CD14-positive monocyte (primary cell): ENCODE measurements around the gene CCDC12. TPM values are rescaled to one million over a fixed set of nuclear protein-coding genes. Genes with fewer than 3 reads are reported as not detected.

Experiments
- DNase-seq, 3 donors: peaks; one replicate each; pipeline ENCODE4 v3.0.0-alpha.2; 2011 to 2022
- H2AFZ ChIP-seq: 2 replicates; pipeline ENCODE4 v1.6.0; 2012; ENCODE audit warnings: mild to moderate bottlenecking, low read depth, low read length, inconsistent platforms; ENCODE audit not compliant: insufficient read depth, poor library complexity, severe bottlenecking
- H3K27ac ChIP-seq, 2 donors: 1 replicate in 1 of 2; 2 replicates in 1 of 2; pipeline ENCODE4 v1.5.1; 2012 to 2013; ENCODE audit warnings: low read length in 2 of 2, control low read depth in 1 of 2, inconsistent platforms in 1 of 2, low read depth in 1 of 2, mild to moderate bottlenecking in 1 of 2
- H3K27me3 ChIP-seq, 2 donors: one replicate each; pipeline versions ENCODE4 v1.6.0 to v1.6.1; 2011 to 2013; ENCODE audit warnings: low read length in 2 of 2; ENCODE audit not compliant: control insufficient read depth in 2 of 2, insufficient read depth in 2 of 2
- H3K36me3 ChIP-seq, 2 donors: replicated peaks in 1 of 2; 1 replicate in 1 of 2; 2 replicates in 1 of 2; pipeline versions ENCODE4 v1.5.1 to v1.6.1; 2012 to 2013; ENCODE audit warnings: low read length in 2 of 2, control low read depth in 1 of 2, inconsistent platforms in 1 of 2, mild to moderate bottlenecking in 1 of 2; ENCODE audit not compliant: insufficient read depth in 2 of 2, control insufficient read depth in 1 of 2
- H3K4me1 ChIP-seq, 2 donors: 1 replicate in 1 of 2; 2 replicates in 1 of 2; pipeline versions ENCODE4 v1.5.1 to v1.6.1; 2012 to 2013; ENCODE audit warnings: low read length in 2 of 2, control low read depth in 1 of 2, inconsistent platforms in 1 of 2, mild to moderate bottlenecking in 1 of 2, moderate library complexity in 1 of 2; ENCODE audit not compliant: insufficient read depth in 2 of 2, control insufficient read depth in 1 of 2
- H3K4me2 ChIP-seq: replicated peaks from 2 replicates; pipeline ENCODE3; 2012; ENCODE audit warnings: low read length, moderate library complexity, mild to moderate bottlenecking; ENCODE audit not compliant: poor library complexity, severe bottlenecking; ENCODE audit errors: extremely low read depth
- H3K4me3 ChIP-seq, 3 experiments: fragments of 200-600 bp in 1 of 3; sonication (generic) in 1 of 3; replicated peaks in 1 of 3; 1 replicate in 2 of 3; 2 replicates in 1 of 3; pipeline ENCODE4 v1.5.1; 2011 to 2013; ENCODE audit warnings: low read length in 3 of 3, mild to moderate bottlenecking in 3 of 3, control low read depth in 2 of 3, low read depth in 2 of 3, inconsistent platforms in 1 of 3, moderate library complexity in 1 of 3
- H3K79me2 ChIP-seq: 2 replicates; pipeline ENCODE4 v1.6.0; 2012; ENCODE audit warnings: mild to moderate bottlenecking, control low read depth, inconsistent platforms, low read length, moderate library complexity; ENCODE audit not compliant: insufficient read depth
- H3K9ac ChIP-seq: 2 replicates; pipeline ENCODE4 v1.6.0; 2017; ENCODE audit warnings: low read length, mild to moderate bottlenecking; ENCODE audit not compliant: insufficient read depth, poor library complexity, severe bottlenecking
- H3K9me3 ChIP-seq, 2 donors: replicated peaks in 1 of 2; 1 replicate in 1 of 2; 2 replicates in 1 of 2; pipeline versions ENCODE4 v1.5.1 to v1.6.1; 2012 to 2013; ENCODE audit warnings: low read length in 2 of 2, control low read depth in 1 of 2; ENCODE audit not compliant: control insufficient read depth in 1 of 2, insufficient read depth in 1 of 2
- H4K20me1 ChIP-seq: 2 replicates; pipeline ENCODE4 v1.6.0; 2012; ENCODE audit warnings: mild to moderate bottlenecking, low read length, control low read depth, moderate library complexity; ENCODE audit not compliant: insufficient read depth
- H3K27ac Mint-ChIP-seq, 7 donors: one replicate each; pipeline ENCODE4 v1.8.0; 2020; ENCODE audit warnings: mild to moderate bottlenecking in 7 of 7, mixed read lengths in 7 of 7, moderate library complexity in 6 of 7, inconsistent platforms in 2 of 7
- H3K27me3 Mint-ChIP-seq, 3 donors: one replicate each; pipeline ENCODE4 v1.8.0; 2021 to 2022; ENCODE audit warnings: low read depth in 3 of 3, mild to moderate bottlenecking in 3 of 3, mixed read lengths in 3 of 3, moderate library complexity in 3 of 3, inconsistent platforms in 1 of 3
- H3K36me3 Mint-ChIP-seq, 2 donors: one replicate each; pipeline ENCODE4 v1.8.0; 2020; ENCODE audit warnings: mixed read lengths in 2 of 2, inconsistent platforms in 1 of 2, mild to moderate bottlenecking in 1 of 2
- H3K4me1 Mint-ChIP-seq: one replicate; pipeline ENCODE4 v1.8.0; 2020; ENCODE audit warnings: mild to moderate bottlenecking, mixed read lengths
- H3K4me3 Mint-ChIP-seq, 2 donors: one replicate each; pipeline ENCODE4 v1.8.0; 2020; ENCODE audit warnings: mild to moderate bottlenecking in 2 of 2, mixed read lengths in 2 of 2, moderate library complexity in 1 of 2
- H3K9me3 Mint-ChIP-seq, 7 donors: one replicate each; pipeline ENCODE4 v1.8.0; 2020 to 2022; ENCODE audit warnings: mixed read lengths in 7 of 7, mild to moderate bottlenecking in 6 of 7, moderate library complexity in 6 of 7, inconsistent platforms in 2 of 7
- WGBS: methylation state at CpG from one replicate; pipeline ENCODE4 v1.1.5; 2013; ENCODE audit warnings: missing lambda C conversion rate; ENCODE audit not compliant: insufficient coverage; 5-methylcytosine and 5-hydroxymethylcytosine counted together
- intact Hi-C, 2 donors: fragments of 100-400 bp; cut with micrococcal nuclease; formaldehyde crosslinking; loops; one replicate each; pipeline versions ENCODE4 v1.15.0 to v1.15.1; 2023
- polyA plus RNA-seq, 3 donors: library from polyadenylated mRNA; depleted of rRNA in 1 of 3; unstranded in 2 of 3; stranded (reverse) in 1 of 3; fragments of 300-500 nt in 2 of 3; fragments of >200 nt in 1 of 3; fragmentation: Illumina TruSeq in 2 of 3; gene quantifications; 1 replicate in 2 of 3; 2 replicates in 1 of 3; pipeline ENCODE4 v1.2.3, GENCODE V29; 2012 to 2021
- TF ChIP-seq, protein P1 (sequence below): fragments of 200-600 bp; IDR thresholded peaks from one replicate; pipeline ENCODE4 v1.8.0; 2022; ENCODE audit warnings: antibody characterized with exemption, mild to moderate bottlenecking

Gene CCDC12
- polyA plus RNA-seq, 3 donors = 50.1 to 70.7 (median 55.8) TPM

DNA sequence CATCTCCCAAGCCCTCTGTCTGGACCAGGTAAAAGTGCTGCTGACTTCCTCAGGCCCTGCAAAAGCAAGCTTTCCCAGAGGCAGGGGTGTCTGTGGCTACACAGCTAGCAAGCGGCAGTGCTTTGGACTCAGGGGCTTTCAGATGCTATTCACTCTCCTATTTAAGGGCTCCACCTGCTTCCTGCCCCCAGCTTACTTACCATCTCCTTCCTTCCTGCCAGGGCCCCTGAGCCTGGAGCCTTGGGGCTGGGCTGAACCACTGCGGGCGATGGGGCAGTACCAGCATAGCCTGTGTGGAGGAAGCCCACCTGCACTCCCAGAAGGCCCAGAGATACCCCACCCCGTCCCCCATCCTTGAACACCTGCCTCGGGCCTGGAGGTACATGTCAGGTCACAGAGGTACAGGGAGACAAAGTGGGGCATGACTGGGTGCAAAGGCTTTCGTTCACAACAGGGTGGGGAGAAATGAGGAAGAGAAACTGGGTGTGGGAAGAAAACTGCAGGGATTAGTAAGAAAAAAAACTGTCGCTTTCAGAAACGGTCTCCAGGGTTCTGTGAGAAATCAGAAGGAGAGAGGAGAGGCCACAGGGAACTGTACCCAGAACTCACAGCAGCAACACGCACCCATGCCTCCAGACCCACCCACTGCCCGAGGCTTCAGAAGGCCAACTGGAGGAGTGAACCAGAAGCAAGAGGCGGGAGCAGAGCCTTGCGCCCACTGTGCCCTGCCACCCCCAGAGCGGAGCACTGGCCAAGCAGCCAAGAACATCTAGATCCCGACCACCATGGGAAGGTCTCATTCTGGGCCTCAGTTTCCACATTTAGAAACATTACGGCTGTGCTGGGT lies 49.5 kb downstream of the CCDC12 start:
- H3K9me3 Mint-ChIP-seq = peaks cover 0 to 7% (median 3%) of the 10 kb centered on the region in 7 donors
- peaks cover 49 to 52% of the 10 kb centered on the region in 2 donors for H3K36me3 Mint-ChIP-seq
- H3K4me1 Mint-ChIP-seq = peaks cover 74% of the 10 kb centered on the region
- Histone ChIP-seq H3K4me3 (peak overlapping the region in 2 of 3 experiments; percentile 4 to 67), H3K4me1 (peaks cover 72 to 83% of the 10 kb centered on the region in 2 donors), H3K9me3 (no peaks in the 10 kb centered on the region), H3K9ac (peak overlapping the region; percentile 54), H3K27ac (peak overlapping the region; percentile 88 to 91), H3K79me2 (peaks cover 75% of the 10 kb centered on the region), H2AFZ (peak overlapping the region; percentile 9), H4K20me1 (peaks cover 34% of the 10 kb centered on the region), H3K27me3 (no peaks in the 10 kb centered on the region), H3K4me2 (peak overlapping the region; percentile 71), H3K36me3 (peaks cover 38 to 40% of the 10 kb centered on the region in 2 donors)
- DNase-seq = peak; percentile 80 to 91 (median 86)
- TF ChIP-seq, protein P1, sequence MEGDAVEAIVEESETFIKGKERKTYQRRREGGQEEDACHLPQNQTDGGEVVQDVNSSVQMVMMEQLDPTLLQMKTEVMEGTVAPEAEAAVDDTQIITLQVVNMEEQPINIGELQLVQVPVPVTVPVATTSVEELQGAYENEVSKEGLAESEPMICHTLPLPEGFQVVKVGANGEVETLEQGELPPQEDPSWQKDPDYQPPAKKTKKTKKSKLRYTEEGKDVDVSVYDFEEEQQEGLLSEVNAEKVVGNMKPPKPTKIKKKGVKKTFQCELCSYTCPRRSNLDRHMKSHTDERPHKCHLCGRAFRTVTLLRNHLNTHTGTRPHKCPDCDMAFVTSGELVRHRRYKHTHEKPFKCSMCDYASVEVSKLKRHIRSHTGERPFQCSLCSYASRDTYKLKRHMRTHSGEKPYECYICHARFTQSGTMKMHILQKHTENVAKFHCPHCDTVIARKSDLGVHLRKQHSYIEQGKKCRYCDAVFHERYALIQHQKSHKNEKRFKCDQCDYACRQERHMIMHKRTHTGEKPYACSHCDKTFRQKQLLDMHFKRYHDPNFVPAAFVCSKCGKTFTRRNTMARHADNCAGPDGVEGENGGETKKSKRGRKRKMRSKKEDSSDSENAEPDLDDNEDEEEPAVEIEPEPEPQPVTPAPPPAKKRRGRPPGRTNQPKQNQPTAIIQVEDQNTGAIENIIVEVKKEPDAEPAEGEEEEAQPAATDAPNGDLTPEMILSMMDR = no peak
- H3K4me3 Mint-ChIP-seq = peak overlapping the region; percentile 65 to 80
- peak overlapping the region; percentile 92 to 98 (median 97) for H3K27ac Mint-ChIP-seq
- WGBS = 7% methylated on average over 8 of the region's 15 CpGs
- no peaks in the 10 kb centered on the region for H3K27me3 Mint-ChIP-seq
- intact Hi-C loops = loop anchor here in 1 of 2 donors (5.0 kb wide), 2 partner anchors 40 to 60 kb away; no protein-coding TSS in a partner anchor

DNA sequence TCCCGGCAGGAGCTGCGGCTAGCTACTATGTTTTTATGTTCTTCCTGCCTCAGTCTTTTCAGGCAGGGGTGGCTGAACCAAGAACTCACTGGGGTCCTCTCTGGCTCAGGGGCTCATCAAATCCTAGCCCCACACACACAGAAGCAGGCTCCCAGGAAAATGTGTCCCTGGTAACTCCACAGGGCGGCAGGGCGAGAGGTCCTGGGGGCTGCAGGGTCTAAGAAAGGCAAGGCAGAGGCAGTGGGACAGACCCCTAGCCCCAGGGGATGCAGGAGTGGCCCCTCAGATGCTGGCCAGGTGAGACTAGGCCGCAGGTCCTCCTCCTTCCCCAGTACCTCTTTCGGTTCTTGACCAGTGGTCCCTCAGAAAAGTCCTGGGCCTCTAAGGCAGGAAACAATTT lies 50.1 kb downstream of the CCDC12 start:
- no peaks in the 10 kb centered on the region for H3K9me3 ChIP-seq
- H3K9ac ChIP-seq = peak overlapping the region; percentile 54
- peak overlapping the region; percentile 88 to 91 for H3K27ac ChIP-seq
- peaks cover 41% of the 10 kb centered on the region for H4K20me1 ChIP-seq
- Mint-ChIP-seq H3K27me3 (no peaks in the 10 kb centered on the region), H3K4me3 (peak overlapping the region; percentile 65 to 73), H3K9me3 (peaks cover 0 to 7% (median 3%) of the 10 kb centered on the region in 7 donors), H3K36me3 (peaks cover 53 to 58% of the 10 kb centered on the region in 2 donors), H3K4me1 (peaks cover 67% of the 10 kb centered on the region), H3K27ac (peak overlapping the region; percentile 92 to 98 (median 97))
- no peak overlapping the region for H2AFZ ChIP-seq
- peaks cover 75% of the 10 kb centered on the region for H3K79me2 ChIP-seq
- peak overlapping the region; percentile 71 for H3K4me2 ChIP-seq
- H3K4me3 ChIP-seq = peak overlapping the region in 2 of 3 experiments; percentile 4 to 67
- peaks cover 65 to 76% of the 10 kb centered on the region in 2 donors for H3K4me1 ChIP-seq
- TF ChIP-seq, protein P1 = no peak
- no peaks in the 10 kb centered on the region for H3K27me3 ChIP-seq
- WGBS = 30% methylated on average over 4 of the region's 6 CpGs
- H3K36me3 ChIP-seq = peaks cover 44 to 47% of the 10 kb centered on the region in 2 donors
- intact Hi-C loops = loop anchor here in 1 of 2 donors (5.0 kb wide), 2 partner anchors 41 to 61 kb away; no protein-coding TSS in a partner anchor
- no peak for DNase-seq
